ENCODE data around the gene PSMD8.

DNA sequence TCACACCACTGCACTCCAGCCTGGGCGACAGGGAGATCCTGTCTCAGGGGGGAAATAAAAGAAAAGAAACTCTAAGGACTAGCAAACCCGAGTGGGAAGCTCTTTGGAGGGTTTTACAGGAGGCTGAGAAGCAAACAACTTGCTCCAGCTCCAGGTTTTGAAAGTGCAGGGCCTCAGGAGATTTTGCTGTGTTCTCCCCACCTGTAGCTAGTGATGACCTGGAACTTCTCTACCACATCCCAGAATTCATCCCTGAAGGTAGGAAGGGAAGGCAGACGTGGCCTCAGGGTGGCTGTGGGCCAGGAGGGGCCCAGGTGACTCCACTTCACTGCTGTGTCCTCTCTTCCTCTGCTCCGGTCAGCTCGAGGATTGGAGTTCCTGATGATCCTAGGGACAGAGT is 16.3 kb upstream of the PSMD8 start:
- TF ChIP-seq, protein P1, sequence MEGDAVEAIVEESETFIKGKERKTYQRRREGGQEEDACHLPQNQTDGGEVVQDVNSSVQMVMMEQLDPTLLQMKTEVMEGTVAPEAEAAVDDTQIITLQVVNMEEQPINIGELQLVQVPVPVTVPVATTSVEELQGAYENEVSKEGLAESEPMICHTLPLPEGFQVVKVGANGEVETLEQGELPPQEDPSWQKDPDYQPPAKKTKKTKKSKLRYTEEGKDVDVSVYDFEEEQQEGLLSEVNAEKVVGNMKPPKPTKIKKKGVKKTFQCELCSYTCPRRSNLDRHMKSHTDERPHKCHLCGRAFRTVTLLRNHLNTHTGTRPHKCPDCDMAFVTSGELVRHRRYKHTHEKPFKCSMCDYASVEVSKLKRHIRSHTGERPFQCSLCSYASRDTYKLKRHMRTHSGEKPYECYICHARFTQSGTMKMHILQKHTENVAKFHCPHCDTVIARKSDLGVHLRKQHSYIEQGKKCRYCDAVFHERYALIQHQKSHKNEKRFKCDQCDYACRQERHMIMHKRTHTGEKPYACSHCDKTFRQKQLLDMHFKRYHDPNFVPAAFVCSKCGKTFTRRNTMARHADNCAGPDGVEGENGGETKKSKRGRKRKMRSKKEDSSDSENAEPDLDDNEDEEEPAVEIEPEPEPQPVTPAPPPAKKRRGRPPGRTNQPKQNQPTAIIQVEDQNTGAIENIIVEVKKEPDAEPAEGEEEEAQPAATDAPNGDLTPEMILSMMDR (IDR thresholded peaks at IDR 0.05): no peak
- TF ChIP-seq POLR2AphosphoS5 (IDR thresholded peaks at IDR 0.05) (no peak), EP300 (IDR thresholded peaks at IDR 0.05; ENCODE audit: low read depth) (no peak), POLR2A (IDR thresholded peaks at IDR 0.05) (no peak)

Data from transverse colon (tissue), 4 donors.